GM21723 (cell line): ENCODE results near the gene RBM46.

Experiments used
- ATAC-seq: cut with Tn5 transposase; IDR thresholded peaks from one replicate; pipeline ENCODE4 v1.9.1; 2021; ENCODE audit warnings: mild to moderate bottlenecking, moderate library complexity; ENCODE audit not compliant: unreplicated experiment

Gene RBM46

GRCh38 chr4:154781126-154781982 lies at the start of gene RBM46:
Gene RBM46, plus strand, starts transcription at chr4:154781272. Its CDS starts 15,481 bp downstream, at chr4:154796753.
- ATAC-seq = no peak

- no peak for ATAC-seq
Measured at GRCh38 chr4:154731756-154732155, 49.3 kb upstream of the RBM46 start.

GRCh38 chr4:154732669-154733068 lies 48.4 kb upstream of the RBM46 start:
- no peak for ATAC-seq

GRCh38 chr4:154736770-154737169 lies 44.3 kb upstream of the RBM46 start:
- no peak for ATAC-seq

GRCh38 chr4:154738426-154738825 lies 42.6 kb upstream of the RBM46 start:
- ATAC-seq = no peak

- ATAC-seq = no peak
Measured at GRCh38 chr4:154739111-154739510, 42.0 kb upstream of the RBM46 start.

- no peak for ATAC-seq
Measured at GRCh38 chr4:154740462-154740861, 40.6 kb upstream of the RBM46 start.

GRCh38 chr4:154741131-154741665 lies 39.9 kb upstream of the RBM46 start:
- ATAC-seq = no peak

GRCh38 chr4:154741922-154742850 lies 38.9 kb upstream of the RBM46 start:
- ATAC-seq = no peak

- ATAC-seq = peak; percentile 82
Measured at GRCh38 chr4:154743683-154744340, 37.3 kb upstream of the RBM46 start, which contains the start of gene LRAT. Gene LRAT, plus strand, starts transcription at chr4:154744000. Its CDS starts 327 bp downstream, at chr4:154744327.

GRCh38 chr4:154744341-154744926 lies 36.6 kb upstream of the RBM46 start:
- ATAC-seq = no peak

GRCh38 chr4:154757713-154758112 lies 23.4 kb upstream of the RBM46 start:
- no peak for ATAC-seq

- ATAC-seq = no peak
Measured at GRCh38 chr4:154760895-154761294, 20.2 kb upstream of the RBM46 start.

- no peak for ATAC-seq
Measured at GRCh38 chr4:154778264-154778663, 2.8 kb upstream of the RBM46 start.

- ATAC-seq = no peak
Measured at GRCh38 chr4:154779362-154779947, 1.6 kb upstream of the RBM46 start.

GRCh38 chr4:154781983-154782293 lies 866 bp downstream of the RBM46 start:
- ATAC-seq = no peak

GRCh38 chr4:154807042-154807630 lies 26.1 kb downstream of the RBM46 start:
- ATAC-seq = peak; percentile 79

GRCh38 chr4:154818230-154818629 lies 37.2 kb downstream of the RBM46 start:
- no peak for ATAC-seq

GRCh38 chr4:154822775-154823174 lies 41.7 kb downstream of the RBM46 start:
- no peak for ATAC-seq

- no peak for ATAC-seq
Measured at GRCh38 chr4:154836030-154836429, 55.0 kb downstream of the RBM46 start.
